GM19397 (cell line): ENCODE results near the gene DCPS.
A peak's percentile ranks its signal among the peaks of the same experiment; 100 is the strongest.
"Not testable (repeated sequence)": the region's sequence is repeated elsewhere in the genome, so short reads cannot be mapped to it uniquely, and the experiment has no call there.

Experiments used
- ATAC-seq: cut with Tn5 transposase; IDR thresholded peaks from one replicate; pipeline ENCODE4 v1.9.1; 2021; ENCODE audit warnings: mild to moderate bottlenecking, moderate library complexity; ENCODE audit not compliant: unreplicated experiment

DCPS gene

DNA sequence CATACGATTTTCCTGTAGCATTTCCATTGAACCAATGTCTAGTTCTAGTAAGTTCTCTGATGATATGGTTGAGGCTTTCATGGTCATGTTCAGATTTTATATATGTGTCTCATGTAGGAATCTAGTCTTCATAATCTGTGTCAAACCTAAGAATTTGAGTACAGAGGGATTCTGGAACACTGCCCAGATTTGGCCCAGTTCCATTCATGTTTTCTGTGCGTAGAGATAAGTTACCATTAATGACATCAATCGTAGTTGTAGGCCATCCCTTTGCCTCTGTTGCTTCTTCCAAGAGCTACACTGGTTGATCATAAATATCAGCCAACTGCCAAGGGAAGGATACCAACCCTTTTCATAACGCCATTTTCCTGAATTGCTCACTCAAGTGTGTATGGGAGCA, 74.9 kb downstream of the DCPS start:
- ATAC-seq: no peak

DNA sequence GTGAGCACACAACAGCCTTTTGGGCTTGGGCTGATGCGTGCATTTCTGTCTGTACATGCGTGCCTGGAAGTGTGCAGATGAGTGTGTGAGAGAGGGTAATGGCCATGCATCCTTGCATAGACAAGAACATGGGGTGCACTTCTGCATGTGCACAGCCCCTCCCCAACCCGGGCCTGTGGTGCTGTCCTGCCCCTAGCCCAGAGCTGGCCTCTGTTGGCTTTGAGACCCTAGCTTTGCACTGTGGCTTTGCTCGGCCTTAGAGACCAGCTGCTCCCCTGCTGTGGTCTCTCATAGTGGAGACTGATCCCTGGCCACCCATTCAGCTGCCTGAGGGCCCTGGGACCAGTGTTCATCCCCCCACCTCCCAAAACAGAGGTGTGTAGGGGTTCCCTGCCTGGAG, 77.0 kb downstream of the DCPS start:
- no peak for ATAC-seq

GRCh38 chr11:126381960-126382359, 78.1 kb downstream of the DCPS start:
- ATAC-seq: not testable (repeated sequence)

DNA sequence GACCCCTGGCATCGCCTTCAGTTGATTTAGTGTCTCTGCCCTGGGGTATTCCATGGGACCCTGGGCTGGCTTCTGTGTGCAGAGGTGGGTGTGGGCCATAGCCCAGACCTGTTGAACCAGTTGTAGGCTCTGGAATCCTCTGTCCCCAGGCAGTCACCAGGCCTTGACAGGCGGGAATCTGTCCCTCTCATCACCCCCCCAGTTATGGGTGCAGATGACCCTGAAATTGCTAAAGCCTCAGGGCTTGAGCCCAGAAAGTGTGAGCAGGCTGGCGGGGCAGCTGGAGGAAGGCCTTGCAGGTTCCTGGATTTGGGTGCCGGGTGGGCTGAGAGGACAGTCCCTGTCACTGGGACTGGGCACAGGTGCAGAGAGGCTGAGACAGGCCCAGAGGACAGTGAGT, 78.8 kb downstream of the DCPS start:
- not testable (repeated sequence) for ATAC-seq

DNA sequence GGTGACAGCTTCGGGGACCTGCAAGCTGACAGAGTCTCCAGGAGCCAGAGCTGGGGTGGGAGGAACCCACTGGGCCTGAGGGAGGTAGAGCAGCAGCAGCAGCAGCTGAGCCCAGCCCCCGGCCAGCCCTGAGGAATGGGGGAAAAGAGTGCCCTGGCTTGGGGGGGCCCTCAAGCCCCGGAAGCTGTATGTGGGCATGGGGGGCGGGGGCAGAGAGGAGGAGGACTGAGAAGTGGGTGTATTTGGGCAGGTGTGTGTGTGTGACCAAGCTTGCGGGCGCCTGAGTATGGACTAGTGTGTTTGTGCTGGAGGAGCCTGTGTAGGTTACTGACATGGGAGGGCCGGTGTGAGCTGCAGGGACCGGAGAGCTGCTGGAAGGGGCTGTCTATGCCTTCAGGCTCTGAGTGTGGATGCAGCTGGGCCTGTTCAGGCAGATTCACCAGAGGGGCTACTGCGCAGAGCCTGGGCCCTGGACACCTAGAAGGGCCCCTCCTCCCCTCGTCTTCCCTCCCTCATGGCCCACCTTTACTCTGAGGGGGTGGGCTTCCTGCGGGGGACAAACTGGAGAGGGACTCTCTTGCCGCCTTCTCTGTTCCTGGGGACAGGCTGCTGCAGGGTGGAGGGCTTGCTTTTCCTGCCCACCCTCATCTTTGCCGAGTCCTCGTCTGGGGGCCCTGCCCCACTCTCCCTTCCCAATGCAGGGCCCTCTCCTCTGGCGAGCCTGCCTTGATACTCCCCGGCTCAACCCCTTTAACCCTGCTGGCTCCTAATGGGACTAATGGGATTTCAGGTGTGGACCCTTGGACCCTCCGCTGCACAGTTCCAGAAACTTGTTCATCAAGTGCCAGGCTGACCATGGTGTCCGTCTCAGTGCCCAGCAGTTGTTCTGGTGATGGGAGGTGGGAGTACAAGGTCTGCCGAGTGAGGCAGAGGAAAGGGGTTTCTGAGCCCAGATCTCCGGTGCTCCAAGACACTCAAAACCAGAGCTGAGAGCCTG, 79.8 kb downstream of the DCPS start:
- ATAC-seq: no peak

DNA sequence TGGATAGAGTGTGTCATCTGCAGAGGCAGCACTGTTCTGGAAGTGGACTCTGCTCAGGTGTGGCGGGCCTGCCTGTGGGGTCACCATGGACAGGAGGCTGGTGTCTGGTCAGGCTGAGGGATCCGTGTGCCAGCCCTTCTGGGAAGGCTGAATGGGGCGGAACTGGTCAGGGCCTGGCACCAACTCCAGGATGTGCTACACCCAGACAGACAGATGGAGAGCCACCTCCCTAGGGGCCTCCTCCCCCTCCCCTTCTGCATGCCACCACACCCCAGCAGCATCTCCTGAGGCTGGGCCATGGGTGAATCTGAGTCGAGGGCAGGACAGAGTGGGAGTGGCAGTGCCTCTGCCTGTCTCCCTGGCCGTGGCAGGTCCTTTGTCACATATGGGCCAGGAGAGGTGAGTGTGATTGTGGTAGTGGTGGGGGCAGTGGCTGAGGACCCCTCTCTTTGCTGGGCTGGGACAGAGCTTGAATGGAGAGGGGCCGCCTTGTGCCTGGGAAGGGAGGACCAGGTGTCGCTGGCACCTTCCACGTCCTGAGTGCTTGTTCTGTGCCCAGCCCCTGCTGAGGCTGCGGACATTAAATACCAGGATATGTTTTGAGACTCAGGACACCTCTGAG, 80.7 kb downstream of the DCPS start:
- ATAC-seq: no peak

DNA sequence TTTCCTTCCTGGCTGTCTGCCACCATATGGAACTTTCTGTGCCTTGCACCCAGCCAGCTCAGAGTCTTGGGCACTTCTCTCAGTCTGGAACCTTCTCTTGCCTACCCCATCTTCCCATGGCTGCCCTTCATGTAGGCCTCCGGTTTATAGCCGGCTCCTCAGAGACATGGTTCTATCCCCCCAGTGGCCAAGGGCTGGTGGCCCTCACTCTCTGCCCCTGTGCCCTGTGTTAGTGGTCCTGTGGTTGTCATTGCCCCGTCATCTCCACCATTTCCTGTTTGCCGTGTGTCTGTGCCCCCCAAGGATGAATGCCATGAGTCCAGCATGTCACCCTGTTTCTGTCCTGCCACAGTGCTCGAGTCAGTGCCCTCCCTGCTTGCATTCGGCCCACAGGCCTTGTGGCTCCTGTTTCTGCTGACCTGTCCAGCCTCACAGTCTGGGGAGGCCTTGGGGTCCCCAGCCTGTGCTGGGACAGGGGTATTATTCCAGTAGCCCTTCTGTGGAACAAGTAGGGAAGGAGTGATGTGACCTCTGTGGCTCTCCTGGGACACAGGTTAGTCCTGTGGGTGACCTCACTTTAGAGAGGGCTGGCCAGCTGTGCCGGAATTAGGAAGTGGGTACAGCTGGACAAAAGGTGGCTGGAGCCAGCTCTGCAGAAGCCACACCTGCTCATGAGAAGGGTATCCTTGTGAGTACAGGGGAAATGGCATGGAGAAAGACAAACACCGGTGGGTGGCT, 82.3 kb downstream of the DCPS start:
- no peak for ATAC-seq

GRCh38 chr11:126386729-126387071, 82.8 kb downstream of the DCPS start:
- ATAC-seq: not testable (repeated sequence)

DNA sequence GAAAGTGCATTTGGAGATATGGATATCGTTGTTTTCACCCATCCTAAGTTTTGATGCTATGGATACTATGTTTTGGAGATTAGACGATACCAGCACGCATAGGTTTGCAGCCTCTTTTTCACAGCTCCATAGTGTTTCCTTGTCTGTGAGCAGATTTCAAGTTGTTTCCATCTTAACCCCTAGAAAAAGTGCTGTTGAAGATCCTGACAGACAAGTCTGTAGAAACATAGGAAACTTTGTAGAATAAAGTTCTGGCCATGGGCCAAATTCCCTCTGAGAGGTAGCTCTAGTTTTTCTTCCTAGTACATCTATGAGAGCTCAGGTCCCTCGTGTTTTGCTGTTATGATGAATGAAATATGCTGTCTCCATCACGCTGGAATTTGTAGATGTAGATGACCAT, 84.0 kb downstream of the DCPS start:
- no peak for ATAC-seq

GRCh38 chr11:126390272-126390867, 86.5 kb downstream of the DCPS start:
- no peak for ATAC-seq

DNA sequence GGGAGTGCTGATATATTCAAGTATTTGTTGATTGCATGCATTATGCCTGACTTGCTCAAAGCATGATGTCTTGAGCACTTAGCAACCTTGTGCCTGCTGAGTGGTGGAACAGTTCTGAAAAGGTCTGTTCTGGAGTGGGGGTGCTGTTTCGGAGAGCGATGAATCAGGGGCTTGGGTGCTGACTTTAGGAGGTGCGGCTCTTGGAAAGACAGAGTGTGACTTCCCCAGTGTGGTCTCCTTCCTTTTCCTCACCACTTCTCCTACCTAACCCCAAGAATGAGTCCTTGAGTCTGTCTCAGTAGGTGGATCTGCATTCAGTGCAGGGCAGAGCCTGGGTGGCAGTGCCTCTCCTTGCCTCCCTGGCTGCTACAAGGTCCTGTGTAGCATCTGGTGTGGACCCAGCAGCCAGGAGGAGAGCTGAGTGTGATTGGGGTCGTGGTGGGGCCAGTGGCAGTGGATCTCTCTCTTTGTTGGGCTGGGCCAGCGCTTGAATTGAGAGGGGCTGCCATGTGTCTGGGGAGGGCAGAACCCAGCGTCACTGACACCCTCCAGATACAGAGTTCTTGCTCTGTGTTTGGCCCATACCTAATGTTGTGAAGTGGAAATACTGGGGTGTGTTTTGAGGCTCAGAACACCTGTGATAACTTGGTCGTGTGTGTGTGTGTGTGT, 87.6 kb downstream of the DCPS start:
- ATAC-seq: no peak

DNA sequence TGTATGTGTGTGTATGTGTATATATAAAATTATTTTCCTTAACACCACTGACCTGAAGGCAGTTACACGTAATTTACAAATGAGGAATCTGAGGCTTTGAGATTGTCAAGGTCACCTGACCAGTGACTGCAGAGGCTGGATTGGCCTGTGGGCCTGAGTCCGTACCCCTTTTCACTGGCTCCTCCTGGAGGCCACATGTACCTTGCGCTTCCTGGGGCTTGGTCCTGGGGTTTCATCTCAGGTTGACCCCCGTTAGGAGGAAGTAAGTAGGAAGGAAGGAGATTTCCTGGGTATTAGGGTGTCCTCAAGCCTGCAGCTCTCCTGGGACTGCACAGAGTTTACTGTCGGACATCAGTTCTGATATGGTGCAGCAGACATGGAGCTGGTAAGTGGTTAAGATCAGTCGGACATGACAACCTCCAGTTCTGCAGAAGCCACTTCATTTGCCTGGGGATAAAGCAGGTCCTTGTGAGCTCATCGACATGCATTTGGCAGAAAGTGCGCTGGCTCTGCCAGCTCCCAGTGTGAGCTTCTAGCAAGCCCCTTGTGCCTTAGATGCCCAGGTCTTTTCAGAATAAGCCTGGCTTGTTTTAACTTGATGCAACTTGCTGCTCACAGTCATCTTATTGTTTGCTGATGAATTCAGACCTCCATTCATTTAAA, 88.2 kb downstream of the DCPS start:
- ATAC-seq: peak; percentile 84

- ATAC-seq: peak; percentile 11
Measured at GRCh38 chr11:126392633-126393013, 88.8 kb downstream of the DCPS start.

DNA sequence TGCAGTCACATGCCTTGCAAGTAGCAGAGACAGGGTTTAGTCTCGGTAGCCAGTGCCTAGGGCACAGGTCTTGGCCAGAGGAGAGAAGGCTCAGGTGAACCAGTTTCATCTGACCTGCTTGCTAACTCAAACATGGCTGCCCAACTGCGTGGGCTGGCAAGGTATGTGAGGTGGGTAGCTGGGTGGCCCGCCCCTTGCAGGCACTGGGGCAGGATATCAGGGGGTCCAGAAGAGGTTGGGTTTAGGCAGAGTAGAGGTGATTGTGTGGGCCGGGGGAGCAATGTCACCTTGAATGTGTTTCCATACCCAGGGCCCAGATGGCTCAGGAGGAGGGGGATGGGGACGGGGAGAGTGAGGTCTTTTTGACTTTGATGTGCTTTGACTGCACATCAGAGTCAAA, 89.3 kb downstream of the DCPS start:
- no peak for ATAC-seq

DNA sequence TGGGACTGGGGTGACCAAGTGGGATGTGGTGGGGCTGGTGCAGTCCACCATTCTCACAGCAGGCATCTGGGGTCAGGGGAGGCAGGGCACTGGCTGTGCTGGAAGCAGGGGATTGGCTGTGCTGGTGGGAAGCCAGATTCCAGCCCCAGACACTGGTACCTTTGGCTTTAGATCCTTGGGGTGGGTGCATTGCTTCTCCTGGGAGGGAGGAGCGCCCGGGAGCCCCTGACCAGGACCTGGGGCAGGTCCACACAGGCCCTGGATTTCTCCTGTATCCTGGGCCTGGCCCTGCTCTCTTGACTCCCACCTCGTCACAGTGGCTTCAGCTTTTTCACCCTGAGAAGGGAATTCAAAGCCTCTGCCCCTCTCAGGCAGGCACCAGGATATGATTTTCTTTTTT, 90.2 kb downstream of the DCPS start:
- no peak for ATAC-seq

- ATAC-seq: not testable (repeated sequence)
Measured at GRCh38 chr11:126394634-126395072, 90.8 kb downstream of the DCPS start.
